GM10248 (cell line): ENCODE results near the gene VAPA.
"Not testable (repeated sequence)": the region's sequence is repeated elsewhere in the genome, so short reads cannot be mapped to it uniquely, and the experiment has no call there.

ENCODE experiments used
- CTCF ChIA-PET: fragments of 300-600 bp; sonication (Branson Sonifier 250); formaldehyde crosslinking; extraction: SDS; loops from one replicate; lab custom pipeline; 2021; ENCODE audit warnings: antibody characterized with exemption; lab: Yijun Ruan, JAX
- POLR2A ChIA-PET: fragments of 350-650 bp; sonication (Branson Sonifier 250); formaldehyde crosslinking; extraction: SDS; loops from one replicate; lab custom pipeline; 2020; ENCODE audit warnings: antibody characterized with exemption; lab: Yijun Ruan, JAX
- DNase-seq: peaks from one replicate; pipeline ENCODE4 v3.0.0; 2012; ENCODE audit errors: extremely low spot score
- CTCF ChIP-seq: IDR thresholded peaks from 2 replicates; pipeline ENCODE4 v1.5.1; 2012; ENCODE audit warnings: mild to moderate bottlenecking, low read depth; ENCODE audit errors: extremely low read depth, missing control alignments, control extremely low read depth

VAPA gene

GRCh38 chr18:9885170-9886004 lies 28.4 kb upstream of the VAPA start, which contains the start of gene TXNDC2:
TXNDC2 (plus strand) TSS chr18:9885973; CDS start chr18:9886681, 708 bp downstream.
- POLR2A ChIA-PET = no interaction called here

GRCh38 chr18:9886005-9886348 lies 27.8 kb upstream of the VAPA start:
- POLR2A ChIA-PET = no interaction called here
- no peak for DNase-seq
- CTCF ChIA-PET = interaction anchor here (1.4 kb wide), 1 partner anchor 14 kb away, joined by 3 read pairs; no protein-coding TSS in a partner anchor
- TF ChIP-seq CTCF = no peak

More at GRCh38 chr18:9885170-9886004, 28.4 kb upstream of the VAPA start, which contains the start of gene TXNDC2:
- DNase-seq = no peak
- no peak for TF ChIP-seq CTCF
- CTCF ChIA-PET = interaction anchor here (1.4 kb wide), 1 partner anchor 13 kb away, joined by 3 read pairs; no protein-coding TSS in a partner anchor

- ChIA-PET CTCF (interaction anchor here (1.4 kb wide), 1 partner anchor 30 kb away, joined by 3 read pairs; no protein-coding TSS in a partner anchor), POLR2A (no interaction called here)
- TF ChIP-seq CTCF = no peak
- no peak for DNase-seq
Measured at GRCh38 chr18:9887992-9888391, 25.8 kb upstream of the VAPA start.

- DNase-seq = no peak
- no peak for TF ChIP-seq CTCF
- ChIA-PET CTCF (no interaction called here), POLR2A (no interaction called here)
Measured at GRCh38 chr18:9890196-9890595, 23.6 kb upstream of the VAPA start.

GRCh38 chr18:9890957-9891356 lies 22.9 kb upstream of the VAPA start:
- POLR2A ChIA-PET = no interaction called here

GRCh38 chr18:9891515-9891914 lies 22.3 kb upstream of the VAPA start:
- POLR2A ChIA-PET, DNase-seq, CTCF ChIA-PET: not testable (repeated sequence)

More at GRCh38 chr18:9890957-9891356, 22.9 kb upstream of the VAPA start:
- TF ChIP-seq CTCF = no peak
- no peak for DNase-seq
- CTCF ChIA-PET = no interaction called here
